Stimulated activated CD8-positive, alpha-beta memory T cell treated with anti-CD3 and anti-CD28 coated beads, Interleukin-2, amount 100 ng/mL, for 1 hour (primary cell): Measurements from ENCODE around the gene C20orf202.
A peak's percentile ranks its signal among the peaks of the same experiment; 100 is the strongest.
"Not testable (repeated sequence)": the region's sequence is repeated elsewhere in the genome, so short reads cannot be mapped to it uniquely, and the experiment has no call there.

Experiments
- DNase-seq, 2 donors: peaks; one replicate each; pipeline ENCODE4 v3.0.0-alpha.2; 2020; ENCODE audit warnings: low read depth in 2 of 2

C20orf202 gene

GRCh38 chr20:1209447-1210387 is 6.5 kb downstream of the C20orf202 start:
- no peak for DNase-seq

- DNase-seq = no peak
These were observed 7.2 kb downstream of the C20orf202 start for GRCh38 chr20:1210501-1210900.

GRCh38 chr20:1212023-1212422 is 8.8 kb downstream of the C20orf202 start:
- DNase-seq = no peak

GRCh38 chr20:1212607-1213396 is 9.5 kb downstream of the C20orf202 start:
- DNase-seq = peak; percentile 29 to 44

GRCh38 chr20:1214838-1215261 is 11.6 kb downstream of the C20orf202 start:
- no peak for DNase-seq

- no peak for DNase-seq
These were observed 12.3 kb downstream of the C20orf202 start for GRCh38 chr20:1215386-1216170.

- DNase-seq = not testable (repeated sequence)
These were observed 13.5 kb downstream of the C20orf202 start for GRCh38 chr20:1216527-1217427.

- not testable (repeated sequence) for DNase-seq
These were observed 19.5 kb downstream of the C20orf202 start for GRCh38 chr20:1222750-1223149.

GRCh38 chr20:1224205-1224890 is 21.1 kb downstream of the C20orf202 start:
- DNase-seq = no peak

- no peak for DNase-seq
These were observed 22.1 kb downstream of the C20orf202 start for GRCh38 chr20:1225263-1225782.

- DNase-seq = peak; percentile 57 to 76
These were observed 22.8 kb downstream of the C20orf202 start, which contains the start of gene RAD21L1 for GRCh38 chr20:1225783-1226654. Gene RAD21L1 (plus strand): TSS chr20:1226044. CDS start chr20:1228454, 2,410 bp downstream.

- DNase-seq = no peak
These were observed 26.3 kb downstream of the C20orf202 start for GRCh38 chr20:1229541-1229940.

GRCh38 chr20:1232286-1233111 is 29.2 kb downstream of the C20orf202 start:
- DNase-seq = no peak

GRCh38 chr20:1240549-1240948 is 37.3 kb downstream of the C20orf202 start:
- DNase-seq = no peak

GRCh38 chr20:1241456-1241855 is 38.2 kb downstream of the C20orf202 start:
- DNase-seq = no peak

GRCh38 chr20:1242099-1242498 is 38.8 kb downstream of the C20orf202 start:
- DNase-seq = no peak

- no peak for DNase-seq
These were observed 39.3 kb downstream of the C20orf202 start for GRCh38 chr20:1242530-1242929.

GRCh38 chr20:1245578-1245977 is 42.3 kb downstream of the C20orf202 start:
- DNase-seq = no peak
